ENCODE measurements around the gene ZFAND4.

The ZFAND4 gene

DNA sequence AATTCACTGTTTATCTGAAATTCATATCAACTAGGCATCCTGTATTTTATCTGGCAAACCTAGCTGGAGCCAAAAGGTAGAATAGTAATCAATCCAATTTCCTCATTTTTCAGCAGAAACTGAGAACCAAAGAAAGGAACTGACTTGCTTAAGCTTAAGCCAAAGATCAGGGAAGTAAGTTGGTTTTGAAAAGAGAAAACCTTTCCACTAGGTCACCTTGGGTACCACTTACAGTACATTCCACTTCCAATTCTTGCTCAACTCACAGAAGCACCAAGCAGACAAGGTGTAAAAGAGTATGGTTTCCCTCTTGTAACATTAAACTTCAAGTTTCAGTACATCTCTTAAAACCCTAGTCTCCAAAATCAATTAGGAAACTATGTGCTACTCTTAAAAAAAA, 79.6 kb downstream of the ZFAND4 start:
- TF ChIP-seq SIN3A (IDR thresholded peaks at IDR 0.05; ENCODE audit: borderline replicate concordance, insufficient read depth, low read length) (no peak), FOXP2 (optimal IDR thresholded peaks at IDR 0.05; ENCODE audit: borderline replicate concordance, extremely low read depth, extremely low read length, insufficient read depth) (no peak), POLR2AphosphoS5 (IDR thresholded peaks at IDR 0.05; ENCODE audit: low read depth, low read length) (no peak), TAF1 (IDR thresholded peaks at IDR 0.05; ENCODE audit: borderline replicate concordance, insufficient read depth, low read length) (no peak)
- TF ChIP-seq, protein P1, sequence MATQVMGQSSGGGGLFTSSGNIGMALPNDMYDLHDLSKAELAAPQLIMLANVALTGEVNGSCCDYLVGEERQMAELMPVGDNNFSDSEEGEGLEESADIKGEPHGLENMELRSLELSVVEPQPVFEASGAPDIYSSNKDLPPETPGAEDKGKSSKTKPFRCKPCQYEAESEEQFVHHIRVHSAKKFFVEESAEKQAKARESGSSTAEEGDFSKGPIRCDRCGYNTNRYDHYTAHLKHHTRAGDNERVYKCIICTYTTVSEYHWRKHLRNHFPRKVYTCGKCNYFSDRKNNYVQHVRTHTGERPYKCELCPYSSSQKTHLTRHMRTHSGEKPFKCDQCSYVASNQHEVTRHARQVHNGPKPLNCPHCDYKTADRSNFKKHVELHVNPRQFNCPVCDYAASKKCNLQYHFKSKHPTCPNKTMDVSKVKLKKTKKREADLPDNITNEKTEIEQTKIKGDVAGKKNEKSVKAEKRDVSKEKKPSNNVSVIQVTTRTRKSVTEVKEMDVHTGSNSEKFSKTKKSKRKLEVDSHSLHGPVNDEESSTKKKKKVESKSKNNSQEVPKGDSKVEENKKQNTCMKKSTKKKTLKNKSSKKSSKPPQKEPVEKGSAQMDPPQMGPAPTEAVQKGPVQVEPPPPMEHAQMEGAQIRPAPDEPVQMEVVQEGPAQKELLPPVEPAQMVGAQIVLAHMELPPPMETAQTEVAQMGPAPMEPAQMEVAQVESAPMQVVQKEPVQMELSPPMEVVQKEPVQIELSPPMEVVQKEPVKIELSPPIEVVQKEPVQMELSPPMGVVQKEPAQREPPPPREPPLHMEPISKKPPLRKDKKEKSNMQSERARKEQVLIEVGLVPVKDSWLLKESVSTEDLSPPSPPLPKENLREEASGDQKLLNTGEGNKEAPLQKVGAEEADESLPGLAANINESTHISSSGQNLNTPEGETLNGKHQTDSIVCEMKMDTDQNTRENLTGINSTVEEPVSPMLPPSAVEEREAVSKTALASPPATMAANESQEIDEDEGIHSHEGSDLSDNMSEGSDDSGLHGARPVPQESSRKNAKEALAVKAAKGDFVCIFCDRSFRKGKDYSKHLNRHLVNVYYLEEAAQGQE (IDR thresholded peaks at IDR 0.05; ENCODE audit: insufficient read depth in 1 of 2, low read depth in 2 of 2, low read length in 2 of 2): no peak

DNA sequence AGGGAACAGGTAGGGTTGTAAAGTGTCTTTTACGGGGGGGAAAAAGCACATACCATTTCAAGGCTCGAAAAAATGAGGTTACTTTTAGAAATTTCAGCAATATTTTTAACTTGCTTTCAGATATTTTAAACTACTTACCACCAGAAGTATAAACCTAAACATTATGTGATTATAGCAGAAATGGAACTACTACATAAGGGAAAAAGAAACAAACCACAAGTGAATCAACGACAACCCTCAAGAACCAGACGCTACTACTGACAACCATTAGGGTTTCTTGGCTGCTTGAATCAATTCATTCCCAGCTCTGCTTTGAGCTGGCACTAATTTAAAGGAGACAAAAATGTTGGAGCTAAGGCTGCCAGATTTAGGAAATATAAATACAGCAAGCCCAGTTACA, 80.1 kb downstream of the ZFAND4 start:
- no peak for TF ChIP-seq TAF1 (IDR thresholded peaks at IDR 0.05; ENCODE audit: borderline replicate concordance, insufficient read depth, low read length)
- TF ChIP-seq FOXP2 (optimal IDR thresholded peaks at IDR 0.05; ENCODE audit: borderline replicate concordance, extremely low read depth, extremely low read length, insufficient read depth): no peak
- TF ChIP-seq SIN3A (IDR thresholded peaks at IDR 0.05; ENCODE audit: borderline replicate concordance, insufficient read depth, low read length): no peak
- TF ChIP-seq POLR2AphosphoS5 (IDR thresholded peaks at IDR 0.05; ENCODE audit: low read depth, low read length): no peak
- TF ChIP-seq, protein P1 (IDR thresholded peaks at IDR 0.05; ENCODE audit: insufficient read depth in 1 of 2, low read depth in 2 of 2, low read length in 2 of 2): no peak

DNA sequence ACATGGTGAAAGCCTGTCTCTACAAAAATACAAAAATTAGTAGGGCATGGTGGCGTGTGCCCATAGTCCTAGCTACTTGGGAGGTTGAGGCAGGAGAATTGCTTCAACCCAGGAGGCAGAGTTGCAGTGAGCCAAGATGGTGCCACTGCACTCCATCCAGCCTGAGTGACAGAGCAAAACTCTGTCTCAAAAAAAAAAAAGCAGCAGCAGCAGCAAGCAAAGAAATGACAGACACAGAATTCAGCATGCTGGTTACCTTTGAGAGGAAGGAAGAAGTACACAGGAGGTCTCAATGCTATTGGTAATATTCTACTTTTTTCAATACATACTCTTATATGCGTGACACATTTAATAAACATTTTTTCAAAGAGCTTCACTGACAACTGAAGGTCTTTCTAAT, 81.3 kb downstream of the ZFAND4 start:
- TF ChIP-seq SIN3A (IDR thresholded peaks at IDR 0.05; ENCODE audit: borderline replicate concordance, insufficient read depth, low read length) (no peak), TAF1 (IDR thresholded peaks at IDR 0.05; ENCODE audit: borderline replicate concordance, insufficient read depth, low read length) (no peak), POLR2AphosphoS5 (IDR thresholded peaks at IDR 0.05; ENCODE audit: low read depth, low read length) (no peak), FOXP2 (optimal IDR thresholded peaks at IDR 0.05; ENCODE audit: borderline replicate concordance, extremely low read depth, extremely low read length, insufficient read depth) (no peak)
- TF ChIP-seq, protein P1 (IDR thresholded peaks at IDR 0.05; ENCODE audit: insufficient read depth in 1 of 2, low read depth in 2 of 2, low read length in 2 of 2): no peak

DNA sequence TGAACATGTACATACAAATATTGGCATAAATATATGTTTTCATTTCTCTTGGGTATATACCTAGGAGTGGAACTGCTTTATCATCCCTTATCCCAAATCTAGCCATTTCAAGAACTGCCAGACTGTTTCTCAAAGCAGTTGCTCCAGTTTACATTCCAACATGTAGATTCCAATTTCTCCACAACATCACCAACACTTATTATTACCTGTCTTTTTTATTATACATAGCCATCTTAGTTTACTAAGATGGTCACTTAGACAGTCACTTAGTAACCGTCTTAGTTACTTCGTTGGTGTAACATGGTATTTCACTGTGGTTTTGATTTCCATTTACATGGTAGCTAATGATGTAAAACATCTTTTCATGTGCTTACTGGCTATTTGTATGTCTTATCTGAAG, 82.7 kb downstream of the ZFAND4 start:
- no peak for TF ChIP-seq FOXP2 (optimal IDR thresholded peaks at IDR 0.05; ENCODE audit: borderline replicate concordance, extremely low read depth, extremely low read length, insufficient read depth)
- no peak for TF ChIP-seq TAF1 (IDR thresholded peaks at IDR 0.05; ENCODE audit: borderline replicate concordance, insufficient read depth, low read length)
- TF ChIP-seq SIN3A (IDR thresholded peaks at IDR 0.05; ENCODE audit: borderline replicate concordance, insufficient read depth, low read length): no peak
- no peak for TF ChIP-seq POLR2AphosphoS5 (IDR thresholded peaks at IDR 0.05; ENCODE audit: low read depth, low read length)
- TF ChIP-seq, protein P1 (IDR thresholded peaks at IDR 0.05; ENCODE audit: insufficient read depth in 1 of 2, low read depth in 2 of 2, low read length in 2 of 2): no peak

DNA sequence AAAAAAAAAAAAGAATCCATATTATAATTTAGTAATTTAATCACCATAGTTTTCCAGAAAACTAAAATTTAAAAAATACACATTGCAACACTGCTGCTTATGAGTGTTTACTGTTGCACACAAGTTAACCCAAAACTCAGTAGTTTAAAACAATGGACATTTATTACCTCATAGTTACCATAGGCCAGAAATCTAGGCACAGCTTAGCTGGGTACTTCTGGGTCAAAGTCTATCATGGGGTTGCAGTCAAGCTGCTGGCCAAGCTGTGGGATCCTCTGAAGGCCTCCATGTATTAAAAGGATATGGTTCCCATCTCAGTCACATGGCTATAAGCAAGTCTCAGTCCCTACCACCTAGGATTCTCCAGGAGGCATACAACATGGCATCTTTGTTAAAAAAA, 83.6 kb downstream of the ZFAND4 start:
- TF ChIP-seq POLR2AphosphoS5 (IDR thresholded peaks at IDR 0.05; ENCODE audit: low read depth, low read length): no peak
- no peak for TF ChIP-seq SIN3A (IDR thresholded peaks at IDR 0.05; ENCODE audit: borderline replicate concordance, insufficient read depth, low read length)
- TF ChIP-seq, protein P1 (IDR thresholded peaks at IDR 0.05; ENCODE audit: insufficient read depth in 1 of 2, low read depth in 2 of 2, low read length in 2 of 2): no peak
- TF ChIP-seq FOXP2 (optimal IDR thresholded peaks at IDR 0.05; ENCODE audit: borderline replicate concordance, extremely low read depth, extremely low read length, insufficient read depth): no peak
- TF ChIP-seq TAF1 (IDR thresholded peaks at IDR 0.05; ENCODE audit: borderline replicate concordance, insufficient read depth, low read length): no peak

Measured in PFSK-1 (cell line).